ENCODE measurements around the gene FLT3.

DNA sequence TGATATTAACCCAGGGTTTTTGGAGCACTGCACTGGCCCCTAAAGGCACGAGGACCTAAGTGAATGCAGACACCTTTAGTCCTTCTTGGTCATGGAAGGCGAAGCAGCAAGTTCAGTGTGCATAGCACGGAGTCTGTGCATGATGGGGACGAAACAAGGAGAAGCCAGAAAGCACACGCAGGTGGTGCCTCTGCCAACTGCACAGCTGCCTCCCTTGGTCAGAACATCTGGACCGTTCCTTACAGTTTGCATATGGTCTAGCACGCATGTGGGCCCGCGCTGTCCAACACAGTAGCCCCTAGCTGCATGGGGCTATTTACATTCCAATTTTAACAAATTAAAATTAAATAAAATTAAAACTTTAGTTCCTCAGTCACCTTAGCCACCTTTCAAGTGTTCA is 44.0 kb downstream of the FLT3 start:
- TF ChIP-seq, protein P1, sequence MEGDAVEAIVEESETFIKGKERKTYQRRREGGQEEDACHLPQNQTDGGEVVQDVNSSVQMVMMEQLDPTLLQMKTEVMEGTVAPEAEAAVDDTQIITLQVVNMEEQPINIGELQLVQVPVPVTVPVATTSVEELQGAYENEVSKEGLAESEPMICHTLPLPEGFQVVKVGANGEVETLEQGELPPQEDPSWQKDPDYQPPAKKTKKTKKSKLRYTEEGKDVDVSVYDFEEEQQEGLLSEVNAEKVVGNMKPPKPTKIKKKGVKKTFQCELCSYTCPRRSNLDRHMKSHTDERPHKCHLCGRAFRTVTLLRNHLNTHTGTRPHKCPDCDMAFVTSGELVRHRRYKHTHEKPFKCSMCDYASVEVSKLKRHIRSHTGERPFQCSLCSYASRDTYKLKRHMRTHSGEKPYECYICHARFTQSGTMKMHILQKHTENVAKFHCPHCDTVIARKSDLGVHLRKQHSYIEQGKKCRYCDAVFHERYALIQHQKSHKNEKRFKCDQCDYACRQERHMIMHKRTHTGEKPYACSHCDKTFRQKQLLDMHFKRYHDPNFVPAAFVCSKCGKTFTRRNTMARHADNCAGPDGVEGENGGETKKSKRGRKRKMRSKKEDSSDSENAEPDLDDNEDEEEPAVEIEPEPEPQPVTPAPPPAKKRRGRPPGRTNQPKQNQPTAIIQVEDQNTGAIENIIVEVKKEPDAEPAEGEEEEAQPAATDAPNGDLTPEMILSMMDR (IDR thresholded peaks at IDR 0.05; ENCODE audit: low read depth, low read length), result no peak
- TF ChIP-seq POLR2A (IDR thresholded peaks at IDR 0.05; ENCODE audit: extremely low read depth, insufficient read length) (no peak), MYC (IDR thresholded peaks at IDR 0.05; ENCODE audit: low read depth, low read length) (no peak)
